Smooth muscle cell (in vitro differentiated cells): ENCODE results near the gene RABGEF1. TPM values are rescaled to one million over a fixed set of nuclear protein-coding genes. Genes with fewer than 3 reads are reported as not detected.
A peak's percentile ranks its signal among the peaks of the same experiment; 100 is the strongest.
"Not testable (repeated sequence)": the region's sequence is repeated elsewhere in the genome, so short reads cannot be mapped to it uniquely, and the experiment has no call there.

Source experiments
- DNase-seq: peaks from one replicate; lab custom pipeline; 2025; ENCODE audit not compliant: unreplicated experiment; lab: John Stamatoyannopoulos, UW
- H2AFZ ChIP-seq: fragments of 200-600 bp; sonication (generic); 2 replicates; pipeline ENCODE4 v1.6.0; 2016; ENCODE audit warnings: antibody characterized with exemption, low read depth, mild to moderate bottlenecking
- H3F3A ChIP-seq: fragments of 200-600 bp; sonication (generic); 2 replicates; pipeline ENCODE4 v1.6.0; 2017; ENCODE audit warnings: antibody characterized with exemption, low read depth
- H3K27ac ChIP-seq: fragments of 200-600 bp; sonication (generic); 2 replicates; pipeline ENCODE4 v1.5.1; 2016; ENCODE audit warnings: low read depth, mild to moderate bottlenecking
- H3K27me3 ChIP-seq: fragments of 200-600 bp; sonication (generic); 2 replicates; pipeline ENCODE4 v1.6.1; 2016; ENCODE audit warnings: low read depth, mild to moderate bottlenecking
- H3K36me3 ChIP-seq: fragments of 200-600 bp; sonication (generic); 2 replicates; pipeline ENCODE4 v1.5.1; 2016; ENCODE audit warnings: low read depth
- H3K4me1 ChIP-seq: fragments of 200-600 bp; sonication (generic); 2 replicates; pipeline ENCODE4 v1.5.1; 2016; ENCODE audit warnings: low read depth
- H3K4me2 ChIP-seq: fragments of 200-600 bp; sonication (generic); 2 replicates; pipeline ENCODE4 v1.6.0; 2016; ENCODE audit warnings: mild to moderate bottlenecking
- H3K4me3 ChIP-seq: fragments of 200-600 bp; sonication (generic); 2 replicates; pipeline ENCODE4 v1.5.1; 2016; ENCODE audit warnings: mild to moderate bottlenecking
- H3K79me2 ChIP-seq: fragments of 200-600 bp; sonication (generic); 2 replicates; pipeline ENCODE4 v1.6.0; 2016; ENCODE audit warnings: low read depth, mild to moderate bottlenecking
- H3K9ac ChIP-seq: fragments of 200-600 bp; sonication (generic); 2 replicates; pipeline ENCODE4 v1.6.0; 2016; ENCODE audit warnings: low read depth
- H3K9me3 ChIP-seq: fragments of 200-600 bp; sonication (generic); replicated peaks from 2 replicates; pipeline ENCODE4 v1.5.1; 2016; ENCODE audit warnings: low read depth
- H4K20me1 ChIP-seq: fragments of 200-600 bp; sonication (generic); 2 replicates; pipeline ENCODE4 v1.6.0; 2016; ENCODE audit warnings: low read depth
- WGBS: methylation state at CpG from one replicate; pipeline ENCODE4 v1.1.7; 2016; ENCODE audit warnings: low lambda C conversion rate; 5-methylcytosine and 5-hydroxymethylcytosine counted together
- polyA plus RNA-seq: library from polyadenylated mRNA; unstranded; fragments of >200 nt; fragmentation: Nextera tagmentation; extraction: Ambion mirVana; gene quantifications from 2 replicates; pipeline ENCODE4 v1.2.1, GENCODE V29; 2016
- total RNA-seq: library from RNA; depleted of rRNA; stranded (reverse); fragments of >200 nt; gene quantifications from 2 replicates; pipeline ENCODE4 v1.2.3, GENCODE V29; 2014
- TF ChIP-seq, protein P1 (sequence below): fragments of 200-600 bp; sonication (generic); IDR thresholded peaks from 2 replicates; pipeline ENCODE4 v1.5.1; 2017; ENCODE audit warnings: borderline replicate concordance, mild to moderate bottlenecking, antibody characterized with exemption; ENCODE audit not compliant: insufficient read depth, poor library complexity, severe bottlenecking

The RABGEF1 gene
- total and polyA plus RNA-seq, 2 experiments from 2014 or later = 18.8 to 34.9 TPM

GRCh38 chr7:66844552-66845378 lies 104.2 kb downstream of the RABGEF1 start:
- H3F3A ChIP-seq = no peaks in the 10 kb centered on the region
- peak overlapping the region; percentile 64 for H3K4me3 ChIP-seq

DNA sequence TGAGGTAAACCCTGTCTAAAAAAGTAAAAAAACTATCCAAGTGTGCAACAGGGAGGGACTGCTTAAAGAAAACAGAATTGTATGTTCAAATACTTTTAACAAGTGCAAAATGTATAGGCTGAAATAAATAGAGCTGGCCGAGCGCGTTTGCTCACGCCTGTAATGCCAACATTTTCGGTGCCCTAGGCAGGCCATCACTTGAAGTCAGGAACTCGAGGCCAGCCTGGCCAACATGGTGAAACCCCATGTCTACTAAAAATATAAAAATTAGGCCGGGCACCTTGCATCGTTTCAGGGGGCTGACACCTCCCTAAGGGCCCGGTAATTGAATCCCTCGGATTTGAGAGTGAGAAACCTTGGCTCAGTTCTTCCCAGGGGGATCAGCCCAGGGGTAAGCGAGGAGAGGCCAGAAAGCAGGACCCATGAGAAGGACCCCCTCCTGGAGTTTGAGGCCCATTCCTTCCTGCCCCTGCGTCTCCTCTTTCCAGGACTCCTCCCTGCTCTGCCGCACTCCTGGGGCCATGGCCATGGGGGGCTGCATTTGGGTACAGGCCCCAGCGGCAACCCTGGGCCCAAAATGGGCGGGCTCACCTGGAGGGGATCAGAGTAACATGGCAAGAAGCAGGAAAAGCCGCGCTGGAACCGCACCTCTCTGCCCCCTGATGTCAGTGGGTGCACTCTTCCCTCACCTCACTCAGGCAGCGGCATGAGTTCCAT lies 105.0 kb downstream of the RABGEF1 start:
- H3K27ac ChIP-seq = peak overlapping the region; percentile 99
- H3K9me3 ChIP-seq = no peaks in the 10 kb centered on the region
- peak overlapping the region; percentile 99 for H3K9ac ChIP-seq
- H3F3A ChIP-seq = no peaks in the 10 kb centered on the region
- TF ChIP-seq, protein P1, sequence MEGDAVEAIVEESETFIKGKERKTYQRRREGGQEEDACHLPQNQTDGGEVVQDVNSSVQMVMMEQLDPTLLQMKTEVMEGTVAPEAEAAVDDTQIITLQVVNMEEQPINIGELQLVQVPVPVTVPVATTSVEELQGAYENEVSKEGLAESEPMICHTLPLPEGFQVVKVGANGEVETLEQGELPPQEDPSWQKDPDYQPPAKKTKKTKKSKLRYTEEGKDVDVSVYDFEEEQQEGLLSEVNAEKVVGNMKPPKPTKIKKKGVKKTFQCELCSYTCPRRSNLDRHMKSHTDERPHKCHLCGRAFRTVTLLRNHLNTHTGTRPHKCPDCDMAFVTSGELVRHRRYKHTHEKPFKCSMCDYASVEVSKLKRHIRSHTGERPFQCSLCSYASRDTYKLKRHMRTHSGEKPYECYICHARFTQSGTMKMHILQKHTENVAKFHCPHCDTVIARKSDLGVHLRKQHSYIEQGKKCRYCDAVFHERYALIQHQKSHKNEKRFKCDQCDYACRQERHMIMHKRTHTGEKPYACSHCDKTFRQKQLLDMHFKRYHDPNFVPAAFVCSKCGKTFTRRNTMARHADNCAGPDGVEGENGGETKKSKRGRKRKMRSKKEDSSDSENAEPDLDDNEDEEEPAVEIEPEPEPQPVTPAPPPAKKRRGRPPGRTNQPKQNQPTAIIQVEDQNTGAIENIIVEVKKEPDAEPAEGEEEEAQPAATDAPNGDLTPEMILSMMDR = no peak
- no peaks in the 10 kb centered on the region for H3K27me3 ChIP-seq
- DNase-seq = no peak
- peak overlapping the region; percentile 92 for H3K4me2 ChIP-seq
- no peaks in the 10 kb centered on the region for H3K36me3 ChIP-seq
- H2AFZ ChIP-seq = peak overlapping the region; percentile 71
- WGBS = 90% methylated on average over 19 of the region's 19 CpGs
- no peaks in the 10 kb centered on the region for H4K20me1 ChIP-seq
- no peaks in the 10 kb centered on the region for H3K79me2 ChIP-seq
- H3K4me1 ChIP-seq = peaks cover 14% of the 10 kb centered on the region
- peak overlapping the region; percentile 64 for H3K4me3 ChIP-seq

More at GRCh38 chr7:66844552-66845378, 104.2 kb downstream of the RABGEF1 start:
- H3K36me3 ChIP-seq = no peaks in the 10 kb centered on the region
- peak overlapping the region; percentile 71 for H2AFZ ChIP-seq
- H3K27me3 ChIP-seq = no peaks in the 10 kb centered on the region
- TF ChIP-seq, protein P1 = peak; percentile 16
- H3K9ac ChIP-seq = peak overlapping the region; percentile 99
- no peaks in the 10 kb centered on the region for H3K79me2 ChIP-seq
- H4K20me1 ChIP-seq = no peaks in the 10 kb centered on the region
- no peaks in the 10 kb centered on the region for H3K9me3 ChIP-seq
- peak overlapping the region; percentile 99 for H3K27ac ChIP-seq
- H3K4me1 ChIP-seq = peaks cover 14% of the 10 kb centered on the region
- DNase-seq = peak; percentile 96
- WGBS = 2% methylated on average over 61 of the region's 61 CpGs
- peak overlapping the region; percentile 92 for H3K4me2 ChIP-seq

GRCh38 chr7:66846096-66846445 lies 105.5 kb downstream of the RABGEF1 start:
- H4K20me1 ChIP-seq, H3K4me3 ChIP-seq, H3K79me2 ChIP-seq, H3K9ac ChIP-seq, H3K36me3 ChIP-seq, H2AFZ ChIP-seq, H3K4me2 ChIP-seq, H3F3A ChIP-seq, H3K27me3 ChIP-seq, H3K9me3 ChIP-seq, DNase-seq: not testable (repeated sequence)
- 91% methylated on average over 4 of the region's 4 CpGs for WGBS
- Histone ChIP-seq H3K4me1 (peaks cover 14% of the 10 kb centered on the region), H3K27ac (peak overlapping the region; percentile 99)

DNA sequence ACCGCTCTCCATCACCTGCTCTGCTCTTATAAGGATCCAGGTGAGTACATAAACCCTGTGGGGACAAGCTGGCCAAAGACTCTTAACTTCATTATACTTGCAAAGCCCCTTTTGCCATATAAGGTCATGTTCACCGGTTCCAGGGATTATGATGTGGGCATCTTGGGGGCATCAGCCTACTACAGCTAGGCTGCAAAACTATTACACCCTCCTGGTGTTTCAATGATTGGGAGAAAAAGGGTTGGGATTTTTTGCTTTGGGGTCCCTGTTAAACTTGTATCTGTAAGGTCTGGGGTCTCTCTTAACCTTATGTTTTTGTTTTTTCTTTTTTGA lies 107.0 kb downstream of the RABGEF1 start:
- not testable (repeated sequence) for H3K9ac ChIP-seq, H3K4me3 ChIP-seq, H4K20me1 ChIP-seq, H3K9me3 ChIP-seq, H3K79me2 ChIP-seq, H3K36me3 ChIP-seq, H2AFZ ChIP-seq, DNase-seq, H3F3A ChIP-seq, H3K4me2 ChIP-seq, H3K27me3 ChIP-seq
- WGBS = 30% methylated on average over 1 of the region's 2 CpGs
- Histone ChIP-seq H3K27ac (peak overlapping the region; percentile 96), H3K4me1 (peaks cover 14% of the 10 kb centered on the region)
